ENCODE results near the gene MBNL2. TPM values are rescaled to one million over a fixed set of nuclear protein-coding genes. Genes with fewer than 3 reads are reported as not detected.

Gene MBNL2
- total and polyA plus RNA-seq, 2 of the 4 experiments (the other 2 are of a cell fraction) = 26.9 to 103 TPM

- Histone ChIP-seq H2BK5ac (ENCODE audit: low read depth, low read length, poor library complexity, severe bottlenecking) (peak overlapping the region; percentile 89), H4K8ac (ENCODE audit: low read depth in 2 of 2, low read length in 2 of 2) (peak overlapping the region; percentile 39 to 98), H3K27me3 (ENCODE audit: control insufficient read depth, insufficient read depth, low read length) (no peaks in the 10 kb centered on the region), H3K4ac (ENCODE audit: low read depth, low read length) (peak overlapping the region; percentile 97), H3K9me1 (ENCODE audit: insufficient read depth, low read length) (peaks cover 2% of the 10 kb centered on the region), H2AFZ (replicated peaks; ENCODE audit: low read length, poor library complexity) (peak overlapping the region; percentile 97), H4K91ac (ENCODE audit: insufficient read depth, low read depth, low read length) (peak overlapping the region; percentile 81), H3K23ac (ENCODE audit: low read depth, low read length) (peak overlapping the region; percentile 98), H3K79me1 (ENCODE audit: low read depth in 1 of 2, low read length in 2 of 2) (peaks cover 7 to 37% of the 10 kb centered on the region in 2 experiments), H2BK20ac (ENCODE audit: low read depth, low read length) (peak overlapping the region; percentile 81), H4K20me1 (ENCODE audit: insufficient read depth, low read length) (peaks cover 10% of the 10 kb centered on the region), H2AK5ac (ENCODE audit: low read depth, low read length) (peak overlapping the region; percentile 77; the same call in 1 of the 2 replicates), H3K4me2 (ENCODE audit: low read depth, low read length) (peak overlapping the region; percentile 80), H3K18ac (ENCODE audit: low read depth, low read length) (peak overlapping the region; percentile 91), H2BK15ac (ENCODE audit: low read depth, low read length) (peak overlapping the region; percentile 33; the same call in 2 of the 3 replicates), H2BK120ac (ENCODE audit: low read depth, low read length) (peak overlapping the region; percentile 86), H3K56ac (ENCODE audit: extremely low read depth, insufficient read depth, low read length) (peak overlapping the region; percentile 84), H3K4me1 (ENCODE audit: control insufficient read depth, insufficient read depth, low read length) (peaks cover 4% of the 10 kb centered on the region), H3K9ac (ENCODE audit: low read depth, low read length) (peak overlapping the region; percentile 81), H3K36me3 (ENCODE audit: control insufficient read depth, insufficient read depth, low read length) (no peaks in the 10 kb centered on the region), H3K14ac (replicated peaks; ENCODE audit: low read depth, low read length) (peak overlapping the region; percentile 98), H2AK9ac (replicated peaks; ENCODE audit: low read depth, low read length, poor library complexity) (peak overlapping the region; percentile 95), H3K9me3 (ENCODE audit: control insufficient read depth, insufficient read depth, low read length) (no peaks in the 10 kb centered on the region), H4K5ac (ENCODE audit: low read depth, low read length) (peak overlapping the region; percentile 90), H3K4me3 (ENCODE audit: insufficient read depth, low read depth, low read length) (peak overlapping the region; percentile 77), H3K27ac (ENCODE audit: insufficient read depth, low read length) (peak overlapping the region; percentile 81)
- ChIA-PET POLR2A (ENCODE audit: unreplicated experiment) (interaction anchor here (0.5 to 1.3 kb wide), 3 partner anchors 34 to 115 kb away, joined by 3 to 5 read pairs (median 3); no protein-coding TSS in a partner anchor), CTCF (interaction anchor here (1.0 kb wide), 1 partner anchor 17 kb away, joined by 5 read pairs; no protein-coding TSS in a partner anchor)
- WGBS, 2 experiments (ENCODE audit: extremely low coverage in 2 of 2, insufficient read length in 1 of 2) = 45% methylated on average over 6 of the region's 19 CpGs; no CpG with 5 or more reads in 1 of the 2 experiments
- TF ChIP-seq POLR2A (IDR thresholded peaks at IDR 0.05; ENCODE audit: low read depth, low read length) (no peak), MAZ (IDR thresholded peaks at IDR 0.05; ENCODE audit: borderline replicate concordance, low read depth, low read length) (no peak), CHD1 (IDR thresholded peaks at IDR 0.05; ENCODE audit: low read depth, low read length) (no peak), USF2 (IDR thresholded peaks at IDR 0.05; ENCODE audit: low read depth, low read length) (no peak), MXI1 (IDR thresholded peaks at IDR 0.05; ENCODE audit: borderline replicate concordance, low read depth, low read length) (no peak), SMC3 (IDR thresholded peaks at IDR 0.05; ENCODE audit: low read depth, low read length) (no peak)
- in situ Hi-C loops (cut with MboI; ENCODE audit: low sequenced_read_pairs) = no loop called here
- no peak for ATAC-seq (ENCODE audit: low read depth)
- intact Hi-C loops (cut with micrococcal nuclease) = loop anchor here (2.0 to 10.0 kb wide), 4 partner anchors 65 to 210 kb away; partner anchors contain the start of gene MBNL2
- BruUV-seq (replicated peaks) = no TSS peak
- dilution Hi-C loops (cut with HindIII; ENCODE audit: low sequenced_read_pairs, unreplicated experiment) = no loop called here
- no peak for DNase-seq
These were observed 210.2 kb downstream of the MBNL2 start for GRCh38 chr13:97432232-97432916.

All from IMR-90 (cell line).